HG03135 (cell line): ENCODE measurements around the gene GRPEL2.
"Not testable (repeated sequence)": the region's sequence is repeated elsewhere in the genome, so short reads cannot be mapped to it uniquely, and the experiment has no call there.

ENCODE experiments used
- ATAC-seq: cut with Tn5 transposase; IDR thresholded peaks from one replicate; pipeline ENCODE4 v1.9.1; 2021; ENCODE audit warnings: mild to moderate bottlenecking, moderate library complexity; ENCODE audit not compliant: unreplicated experiment

GRPEL2 gene

GRCh38 chr5:149374801-149375200, 29.5 kb downstream of the GRPEL2 start:
- ATAC-seq, result no peak

DNA sequence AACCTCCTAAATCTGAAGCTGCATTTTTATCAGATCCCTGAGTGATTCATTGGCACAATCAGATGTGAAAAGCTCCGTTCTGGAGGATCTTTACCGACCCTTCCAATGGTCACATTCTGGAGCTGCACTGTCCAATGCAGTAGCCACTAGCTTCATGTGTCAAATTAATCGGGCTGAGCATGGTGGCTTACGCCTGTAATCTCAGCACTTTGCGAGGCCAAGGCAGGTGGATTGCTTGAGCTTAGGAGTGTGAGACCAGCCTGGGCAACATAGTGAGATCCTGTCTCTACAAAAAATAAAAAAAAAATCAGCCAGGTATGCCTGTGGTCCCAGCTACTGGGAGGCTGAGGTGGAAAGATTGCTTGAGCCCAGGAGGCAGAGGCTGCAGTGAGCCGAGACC, 30.1 kb downstream of the GRPEL2 start:
- no peak for ATAC-seq

GRCh38 chr5:149376104-149376503, 30.8 kb downstream of the GRPEL2 start:
- no peak for ATAC-seq

- ATAC-seq, result no peak
These were observed 31.6 kb downstream of the GRPEL2 start for GRCh38 chr5:149376711-149377447.

- no peak for ATAC-seq
These were observed 33.0 kb downstream of the GRPEL2 start for GRCh38 chr5:149378241-149378820.

GRCh38 chr5:149379177-149379761, 34.0 kb downstream of the GRPEL2 start, which contains the start of gene IL17B:
Gene IL17B (minus strand): TSS chr5:149379292. CDS start chr5:149379225, 67 bp downstream.
- no peak for ATAC-seq

- no peak for ATAC-seq
These were observed 34.6 kb downstream of the GRPEL2 start for GRCh38 chr5:149379818-149380374.

GRCh38 chr5:149380466-149381121, 35.3 kb downstream of the GRPEL2 start:
- ATAC-seq, result no peak

DNA sequence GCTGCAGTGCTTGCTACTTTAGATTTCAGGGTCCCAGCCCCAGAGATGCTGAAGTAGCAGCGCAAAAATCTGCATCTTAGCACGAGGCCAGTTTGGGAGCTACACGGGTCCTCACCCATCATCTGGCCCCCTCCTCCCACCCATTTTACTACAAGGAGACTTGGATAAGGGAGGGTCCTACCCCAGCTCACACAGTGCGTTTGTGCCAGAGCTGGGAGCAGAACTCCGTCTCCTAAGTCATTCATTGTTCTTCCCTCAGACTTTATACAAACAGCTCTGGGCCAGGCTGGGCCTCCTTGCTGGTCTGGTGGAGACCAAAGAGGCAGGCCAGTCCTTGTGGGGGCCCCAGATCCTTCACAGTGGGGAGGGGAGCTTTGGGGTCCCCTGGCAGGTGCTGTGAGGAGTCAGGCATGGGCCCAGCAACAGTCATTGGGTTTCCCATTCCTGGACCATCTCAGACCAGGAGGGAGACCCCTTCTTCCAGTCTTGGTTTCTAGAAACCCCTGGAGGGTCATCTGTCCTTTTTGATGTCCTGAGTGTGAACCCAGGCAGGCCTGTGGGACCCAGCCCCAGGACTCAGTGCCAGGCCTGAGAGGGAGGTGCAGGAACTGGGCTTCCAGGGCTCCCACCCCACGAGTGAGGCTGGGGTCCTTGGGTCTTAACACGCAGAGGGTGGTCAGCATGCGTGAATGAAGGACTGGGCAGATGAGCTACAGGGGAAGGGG, 36.1 kb downstream of the GRPEL2 start:
- ATAC-seq, result no peak

GRCh38 chr5:149381986-149382338, 36.7 kb downstream of the GRPEL2 start:
- peak; percentile 82 for ATAC-seq

DNA sequence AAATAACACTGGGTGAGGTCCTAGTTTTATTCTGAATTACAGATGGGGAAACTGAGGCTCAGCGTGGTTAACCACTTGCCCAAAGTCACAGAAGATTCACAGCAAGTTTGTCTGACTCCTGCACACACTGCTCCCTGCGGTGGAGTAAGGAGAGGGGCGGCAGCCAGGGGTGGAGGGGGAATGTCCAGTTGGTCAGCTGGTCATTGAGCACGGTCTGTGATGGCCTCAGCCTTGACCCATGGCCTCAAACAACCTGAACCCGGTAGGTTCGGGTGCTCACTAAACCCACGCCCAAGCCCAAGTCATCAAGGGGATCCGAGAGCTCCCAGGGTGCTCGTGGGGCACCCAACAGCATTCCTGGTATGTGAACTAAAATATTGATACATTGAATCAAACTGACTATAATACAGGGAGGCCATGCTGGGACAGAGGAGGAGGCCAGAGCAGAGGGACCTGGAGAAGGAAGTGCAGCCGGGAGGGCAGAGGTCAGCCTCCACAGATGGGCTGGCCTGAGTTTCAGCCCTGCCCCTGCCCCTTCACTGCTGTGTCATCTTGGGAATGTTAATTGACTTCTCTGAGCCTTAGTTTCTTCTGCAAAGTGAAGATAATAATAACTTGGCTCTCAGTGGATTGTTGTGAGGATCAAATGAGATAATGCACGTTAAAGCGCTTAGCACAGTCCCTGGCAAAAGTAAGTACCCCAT, 37.4 kb downstream of the GRPEL2 start:
- no peak for ATAC-seq

DNA sequence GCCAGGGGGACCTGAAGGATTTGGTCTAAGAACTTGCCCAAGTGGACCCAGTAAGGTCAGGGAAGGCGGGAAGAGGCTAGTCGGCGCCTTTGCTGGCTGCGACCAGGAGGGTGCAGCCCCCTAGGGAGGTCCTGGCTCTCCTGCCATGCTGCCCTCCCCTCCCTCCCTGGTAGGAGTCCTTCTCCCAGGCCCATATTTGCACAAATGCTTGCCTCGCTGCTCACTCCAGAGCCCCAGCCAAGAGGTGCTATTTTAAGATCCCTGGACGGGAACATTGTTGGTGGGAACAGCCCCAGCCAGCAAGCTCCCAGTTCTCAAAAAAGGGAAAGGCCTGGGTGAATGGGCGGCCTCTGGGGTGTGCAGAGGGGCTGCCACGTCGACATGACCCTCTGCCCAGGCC, 38.1 kb downstream of the GRPEL2 start:
- ATAC-seq, result no peak

DNA sequence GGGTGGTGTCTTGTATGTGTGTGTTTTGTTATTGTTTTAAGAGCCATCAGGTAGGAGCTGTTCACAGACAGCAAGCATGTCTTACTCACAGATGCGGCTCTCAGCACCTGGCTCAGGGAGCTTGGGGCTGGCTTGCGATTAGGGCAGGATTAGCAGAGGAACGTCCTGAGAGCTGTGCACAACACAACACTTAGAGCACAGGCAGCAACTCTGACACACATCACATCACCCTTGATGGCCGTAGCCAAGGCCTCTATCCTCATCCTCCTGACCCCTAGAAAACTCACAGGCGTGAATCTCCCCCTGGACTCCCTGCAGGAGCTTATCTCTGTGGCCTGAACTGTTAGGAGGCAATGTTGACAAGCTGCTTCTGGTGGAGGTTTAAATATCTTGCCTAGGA, 40.9 kb downstream of the GRPEL2 start:
- no peak for ATAC-seq

- no peak for ATAC-seq
These were observed 41.9 kb downstream of the GRPEL2 start for GRCh38 chr5:149387081-149387631.

- ATAC-seq, result no peak
These were observed 42.7 kb downstream of the GRPEL2 start for GRCh38 chr5:149387982-149388381.

GRCh38 chr5:149388498-149389190, 43.3 kb downstream of the GRPEL2 start:
- ATAC-seq, result no peak

DNA sequence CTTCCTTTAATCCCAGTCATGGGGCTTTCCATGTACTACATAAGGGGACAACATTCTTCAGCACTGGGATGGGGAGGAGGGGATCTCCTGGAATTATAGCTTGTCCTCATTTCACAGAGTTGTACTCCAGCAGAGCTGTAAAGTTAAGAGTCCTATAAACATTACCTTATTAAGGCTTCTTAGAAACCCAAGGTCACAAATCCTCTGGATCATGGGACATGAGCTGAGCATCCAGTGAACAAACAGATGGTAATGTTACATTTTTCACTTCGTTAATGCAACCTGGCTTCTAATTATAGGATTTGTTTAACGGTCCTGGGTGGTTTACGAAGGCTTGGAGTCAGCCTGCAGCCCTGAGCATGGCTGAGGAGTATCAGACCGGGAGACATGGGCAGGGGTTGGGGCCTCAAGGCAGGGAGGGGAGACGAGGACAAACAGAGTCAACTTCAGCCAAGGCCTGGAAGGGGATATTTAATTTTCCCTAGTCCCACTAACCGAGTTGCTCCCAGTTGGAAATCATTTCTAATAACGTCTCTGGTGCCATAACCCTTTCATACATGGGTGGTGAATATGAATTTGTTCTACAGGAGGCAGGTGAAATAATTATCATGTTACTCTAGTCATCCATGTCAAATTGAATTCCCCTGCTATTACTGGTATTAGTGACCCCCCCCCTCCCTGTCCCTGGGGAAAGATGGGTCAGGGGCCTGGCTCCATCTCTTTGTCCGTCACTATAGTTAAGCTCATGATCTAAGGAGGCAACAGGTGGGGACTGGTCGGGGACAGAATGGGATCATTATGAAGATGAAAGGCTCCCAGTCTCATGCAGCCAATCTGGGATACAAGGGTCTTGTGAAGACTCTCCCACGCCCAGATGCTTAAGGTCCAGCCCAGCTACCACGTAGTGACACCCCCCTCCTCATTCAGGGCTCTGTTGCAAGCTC, 44.5 kb downstream of the GRPEL2 start:
- no peak for ATAC-seq

GRCh38 chr5:149391076-149391475, 45.8 kb downstream of the GRPEL2 start:
- ATAC-seq, result not testable (repeated sequence)
